Measurements from ENCODE around the gene LHX1. TPM values are rescaled to one million over a fixed set of nuclear protein-coding genes. Genes with fewer than 3 reads are reported as not detected.

The LHX1 gene
- total RNA-seq, 4 donors from 2014 or later = not detected

- no peak for TF ChIP-seq POLR2A (IDR thresholded peaks at IDR 0.05; ENCODE audit: low read depth)
- TF ChIP-seq POLR2AphosphoS5 (IDR thresholded peaks at IDR 0.05) = no peak
- no peak for TF ChIP-seq CTCF (IDR thresholded peaks at IDR 0.05)
- no peak for TF ChIP-seq EP300 (IDR thresholded peaks at IDR 0.05)
- Histone ChIP-seq H3K9me3 (no peaks in the 10 kb centered on the region), H3K4me3 (peak overlapping the region in 1 of 4 donors; percentile 29), H3K4me1 (peaks cover 44 to 61% (median 52%) of the 10 kb centered on the region in 4 donors), H3K27ac (replicated peaks in 1 of 4) (no peak overlapping the region), H3K36me3 (no peaks in the 10 kb centered on the region), H3K27me3 (peaks cover 44 to 100% (median 98%) of the 10 kb centered on the region in 4 donors)
- DNase-seq (ENCODE audit: extremely low spot score) = no peak
- WGBS = 28% methylated on average over 17 of the region's 17 CpGs
- intact Hi-C loops (cut with DNase I) = no loop called here
Observed at GRCh38 chr17:36941265-36942010, 4.2 kb downstream of the LHX1 start.

- intact Hi-C loops (cut with DNase I) = no loop called here
- no peak for TF ChIP-seq POLR2A (IDR thresholded peaks at IDR 0.05; ENCODE audit: low read depth)
- no peak for TF ChIP-seq POLR2AphosphoS5 (IDR thresholded peaks at IDR 0.05)
- no peak for TF ChIP-seq CTCF (IDR thresholded peaks at IDR 0.05)
- TF ChIP-seq EP300 (IDR thresholded peaks at IDR 0.05) = no peak
- Histone ChIP-seq H3K9me3 (no peaks in the 10 kb centered on the region), H3K4me1 (peaks cover 37 to 54% (median 45%) of the 10 kb centered on the region in 4 donors), H3K27ac (replicated peaks in 1 of 4) (no peak overlapping the region), H3K27me3 (peaks cover 43 to 100% (median 98%) of the 10 kb centered on the region in 4 donors), H3K36me3 (no peaks in the 10 kb centered on the region), H3K4me3 (peak overlapping the region; percentile 10 to 42 (median 28))
- WGBS = 6% methylated on average over 35 of the region's 57 CpGs
- DNase-seq (ENCODE audit: extremely low spot score) = no peak
Observed at GRCh38 chr17:36942019-36942599, 4.8 kb downstream of the LHX1 start.

- Histone ChIP-seq H3K4me3 (peak overlapping the region; percentile 10 to 42 (median 28)), H3K36me3 (no peaks in the 10 kb centered on the region), H3K27me3 (peaks cover 43 to 100% (median 93%) of the 10 kb centered on the region in 4 donors), H3K4me1 (peaks cover 32 to 51% (median 40%) of the 10 kb centered on the region in 4 donors), H3K9me3 (no peaks in the 10 kb centered on the region), H3K27ac (replicated peaks in 1 of 4) (no peak overlapping the region)
- intact Hi-C loops (cut with DNase I) = no loop called here
- TF ChIP-seq CTCF (IDR thresholded peaks at IDR 0.05) (no peak), POLR2A (IDR thresholded peaks at IDR 0.05; ENCODE audit: low read depth) (no peak), EP300 (IDR thresholded peaks at IDR 0.05) (no peak), POLR2AphosphoS5 (IDR thresholded peaks at IDR 0.05) (no peak)
- 4% methylated on average over 24 of the region's 59 CpGs for WGBS
- no peak for DNase-seq (ENCODE audit: extremely low spot score)
Observed at GRCh38 chr17:36942631-36943125, 5.4 kb downstream of the LHX1 start.

GRCh38 chr17:36943250-36944191 lies 6.2 kb downstream of the LHX1 start:
- H3K36me3 ChIP-seq = no peaks in the 10 kb centered on the region
- H3K27me3 ChIP-seq = peaks cover 35 to 91% (median 85%) of the 10 kb centered on the region in 4 donors
- 10% methylated on average over 33 of the region's 44 CpGs for WGBS
- peaks cover 29 to 51% (median 38%) of the 10 kb centered on the region in 4 donors for H3K4me1 ChIP-seq
- H3K4me3 ChIP-seq = peak overlapping the region in 1 of 4 donors; percentile 28
- H3K9me3 ChIP-seq = no peaks in the 10 kb centered on the region
- DNase-seq (ENCODE audit: extremely low spot score) = no peak
- intact Hi-C loops (cut with DNase I) = no loop called here
- TF ChIP-seq POLR2AphosphoS5 (IDR thresholded peaks at IDR 0.05) (peak in 1 of 2 donors; percentile 17), EP300 (IDR thresholded peaks at IDR 0.05) (no peak), POLR2A (IDR thresholded peaks at IDR 0.05; ENCODE audit: low read depth) (no peak)
- no peak overlapping the region for H3K27ac ChIP-seq (replicated peaks in 1 of 4)
